GM18498 (cell line): ENCODE results near the gene NEK7.
A peak's percentile ranks its signal among the peaks of the same experiment; 100 is the strongest.

Experiments
- ATAC-seq: cut with Tn5 transposase; IDR thresholded peaks from one replicate; pipeline ENCODE4 v1.9.1; 2021; ENCODE audit warnings: mild to moderate bottlenecking, moderate library complexity; ENCODE audit not compliant: unreplicated experiment

Gene NEK7

DNA sequence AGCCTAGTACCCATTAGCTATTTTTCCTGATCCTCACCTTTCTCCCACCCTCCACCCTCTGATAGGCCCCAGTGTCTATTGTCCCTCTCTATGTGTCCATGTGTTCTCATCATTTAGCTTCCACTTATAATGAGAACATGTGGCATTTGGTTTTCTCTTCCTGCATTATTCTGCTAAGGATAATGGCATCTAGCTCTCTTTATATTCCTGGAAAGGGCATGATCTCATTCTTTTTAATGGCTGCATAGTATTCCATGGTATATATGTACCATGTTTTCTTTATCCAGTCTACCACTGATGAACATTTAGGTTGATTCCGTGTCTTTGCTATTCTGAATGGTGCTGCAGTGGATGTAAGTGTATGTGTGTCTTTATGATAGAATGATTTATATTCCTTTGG, 178.9 kb downstream of the NEK7 start:
- ATAC-seq, result no peak

DNA sequence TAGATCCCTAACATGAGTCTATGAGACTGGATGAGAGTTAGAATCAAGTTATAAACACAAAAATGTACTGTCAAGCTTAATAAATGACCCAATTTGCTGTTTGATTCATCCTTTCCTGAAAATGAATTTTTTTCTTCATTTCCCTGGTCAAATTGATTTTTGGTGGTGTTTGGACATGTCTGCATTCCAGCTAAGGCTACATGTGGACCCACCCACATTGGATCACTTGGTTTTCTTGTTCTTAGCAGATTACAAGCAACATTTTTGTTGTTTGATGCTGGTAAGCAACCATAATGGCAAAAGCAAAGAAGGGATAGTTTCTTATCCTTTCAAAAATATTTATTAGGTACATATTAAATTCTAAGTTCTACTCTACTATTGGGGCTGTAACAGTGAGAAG, 181.1 kb downstream of the NEK7 start:
- no peak for ATAC-seq

DNA sequence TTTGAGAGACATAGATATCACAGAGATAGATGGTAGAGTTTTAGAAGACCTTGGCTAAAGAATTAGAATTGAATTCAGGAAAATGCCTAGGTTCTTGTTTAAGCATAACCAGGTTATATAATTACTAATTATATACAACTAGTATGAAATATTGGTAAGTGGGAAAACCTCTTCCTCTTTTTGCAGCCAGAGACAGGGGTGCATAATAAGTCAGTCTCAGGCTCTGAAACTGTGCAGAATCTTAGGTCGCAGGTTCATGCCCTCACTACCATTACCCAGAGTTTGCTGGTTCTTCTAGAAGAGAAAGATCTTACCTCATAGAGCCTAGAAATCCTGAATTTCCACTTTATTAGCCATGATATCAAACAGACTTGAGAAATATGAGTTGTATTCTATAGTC, 183.3 kb downstream of the NEK7 start:
- ATAC-seq, result peak; percentile 52

DNA sequence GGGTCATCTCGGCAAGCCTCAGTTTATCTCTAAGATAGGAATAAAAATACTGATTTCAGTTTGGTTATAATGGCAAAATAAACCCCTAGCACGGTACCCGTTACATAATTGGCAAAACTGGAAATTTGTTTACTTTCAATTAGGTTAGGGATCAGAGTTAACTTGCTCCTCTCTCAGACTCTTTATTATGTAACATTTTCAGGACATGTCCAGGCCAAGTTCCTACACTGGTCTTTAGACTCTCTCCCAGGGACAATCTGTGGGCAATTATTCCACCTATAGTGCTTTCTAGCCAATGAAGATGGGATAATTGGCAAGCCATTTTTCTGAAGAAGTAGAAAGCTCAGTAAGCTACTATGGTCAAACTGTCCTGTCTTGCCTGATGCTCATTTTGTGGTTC, 189.4 kb downstream of the NEK7 start:
- ATAC-seq, result no peak

DNA sequence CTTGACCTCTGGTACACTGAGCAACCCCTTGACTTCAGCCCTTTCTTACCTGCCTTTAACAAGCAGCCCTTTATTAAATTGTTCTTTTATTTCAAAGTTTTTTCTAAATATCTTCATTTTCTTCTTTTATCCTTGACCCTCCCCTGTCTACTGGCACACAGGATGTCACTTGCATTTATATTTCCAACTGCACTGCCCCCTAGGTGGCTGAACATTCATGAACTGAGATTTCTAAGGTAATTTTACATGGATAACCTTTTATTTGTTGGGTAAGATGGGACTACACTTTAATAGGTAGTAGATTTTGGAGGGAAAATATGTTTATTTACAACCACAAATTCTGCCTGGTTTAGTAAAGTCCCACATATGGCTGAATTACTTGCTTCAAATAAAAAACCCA, 193.7 kb downstream of the NEK7 start:
- ATAC-seq, result no peak

DNA sequence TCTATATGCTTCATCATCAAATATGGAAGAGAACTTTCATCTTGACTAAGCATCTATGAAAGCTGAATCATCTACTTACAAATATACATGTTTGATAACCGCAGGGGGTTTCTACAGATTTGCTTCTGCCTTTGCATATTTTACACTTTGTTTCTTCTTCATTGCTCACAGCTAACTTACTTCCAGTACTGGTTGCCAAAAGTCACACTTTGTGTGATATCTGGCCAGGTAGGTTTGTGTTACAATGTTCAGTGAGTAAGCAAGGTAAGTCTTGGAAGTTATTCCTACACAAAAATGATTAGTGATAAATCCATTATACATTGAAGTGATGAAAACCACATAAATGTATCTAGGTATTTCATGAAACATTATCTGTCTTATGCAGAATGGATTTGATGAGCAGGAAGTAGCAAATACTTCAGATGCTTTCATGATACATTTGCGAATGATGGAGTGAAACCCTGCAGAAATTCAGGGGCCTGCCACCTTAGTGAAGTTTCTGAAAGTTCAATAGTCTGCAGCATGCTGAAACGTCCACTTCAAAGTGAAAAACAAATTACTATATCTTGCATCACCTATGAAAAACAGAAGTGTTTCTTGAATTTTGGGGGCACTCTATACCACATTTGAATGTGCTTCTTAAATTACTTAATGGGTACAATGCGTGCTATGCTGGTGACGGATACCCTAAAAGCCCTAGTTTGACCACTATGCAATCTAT, 196.3 kb downstream of the NEK7 start:
- ATAC-seq, result peak; percentile 87

DNA sequence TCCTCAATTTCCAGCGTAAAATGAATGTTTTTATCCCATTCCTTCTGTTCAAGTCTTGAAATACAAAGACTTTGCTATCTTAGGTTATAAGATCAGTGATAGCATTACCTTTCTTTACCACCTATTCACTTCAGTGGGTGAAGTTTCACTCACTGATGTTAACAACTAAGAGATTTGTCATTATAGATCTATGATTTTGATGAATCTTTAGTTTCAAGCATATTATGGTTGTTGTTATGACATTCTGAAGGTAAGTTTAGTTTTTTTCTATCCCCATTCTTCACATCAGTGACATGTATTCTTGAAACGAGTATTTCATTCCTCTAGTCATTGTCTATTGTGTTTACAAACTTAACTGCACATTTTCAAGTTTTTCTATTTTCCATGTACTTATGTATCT, 201.1 kb downstream of the NEK7 start:
- no peak for ATAC-seq

DNA sequence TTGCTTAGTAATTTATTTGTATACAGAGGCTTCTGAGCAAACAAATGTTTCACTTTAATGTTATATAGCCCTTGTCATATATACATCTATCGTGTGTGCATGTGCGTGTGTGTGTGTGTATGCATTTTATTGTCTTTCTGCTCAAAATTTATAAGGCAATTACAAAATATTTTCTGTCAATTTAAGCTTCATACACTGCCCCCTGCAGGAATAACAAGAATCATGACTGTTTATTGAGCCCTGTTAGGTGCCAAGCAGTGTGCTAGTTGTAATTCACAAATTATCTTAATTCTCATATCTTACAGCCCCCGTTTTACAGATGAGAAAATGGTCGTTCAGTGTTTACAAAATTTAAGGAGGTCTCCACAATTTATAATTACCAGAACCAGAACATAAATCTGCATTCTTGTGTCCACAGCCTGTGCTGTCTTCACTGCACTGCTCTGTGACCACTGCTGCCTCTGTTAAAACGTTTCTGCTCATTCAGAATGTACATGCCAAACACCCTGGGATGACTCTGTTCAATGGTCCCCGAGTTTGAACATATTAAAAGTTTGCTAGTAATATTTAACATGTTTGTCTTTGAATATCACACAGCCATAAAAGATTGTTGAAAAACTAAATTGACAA, 202.3 kb downstream of the NEK7 start:
- no peak for ATAC-seq

DNA sequence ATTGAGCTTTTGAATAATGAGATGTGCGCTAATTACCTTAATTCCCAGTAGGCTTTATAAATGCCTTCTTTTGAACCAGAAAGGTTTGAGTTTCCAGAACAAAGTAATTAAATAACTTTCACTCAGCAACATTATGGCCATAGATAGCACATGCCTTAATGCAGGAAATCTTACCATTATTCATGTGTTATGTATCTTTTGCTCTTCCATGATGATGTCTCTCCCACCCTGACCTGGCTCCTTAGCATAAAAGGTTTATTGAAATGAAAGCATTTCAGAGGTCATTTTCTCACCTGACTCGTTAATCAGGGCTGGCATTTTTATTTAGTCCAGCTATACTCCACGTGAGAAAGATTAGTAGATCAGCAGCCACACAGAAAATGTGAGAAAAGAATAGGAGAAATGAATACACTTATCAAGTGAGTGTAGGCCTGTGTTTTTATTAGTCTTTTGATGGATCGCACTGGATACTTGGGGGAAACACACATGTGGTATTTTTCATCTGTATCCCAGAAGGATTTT, 203.5 kb downstream of the NEK7 start:
- no peak for ATAC-seq

DNA sequence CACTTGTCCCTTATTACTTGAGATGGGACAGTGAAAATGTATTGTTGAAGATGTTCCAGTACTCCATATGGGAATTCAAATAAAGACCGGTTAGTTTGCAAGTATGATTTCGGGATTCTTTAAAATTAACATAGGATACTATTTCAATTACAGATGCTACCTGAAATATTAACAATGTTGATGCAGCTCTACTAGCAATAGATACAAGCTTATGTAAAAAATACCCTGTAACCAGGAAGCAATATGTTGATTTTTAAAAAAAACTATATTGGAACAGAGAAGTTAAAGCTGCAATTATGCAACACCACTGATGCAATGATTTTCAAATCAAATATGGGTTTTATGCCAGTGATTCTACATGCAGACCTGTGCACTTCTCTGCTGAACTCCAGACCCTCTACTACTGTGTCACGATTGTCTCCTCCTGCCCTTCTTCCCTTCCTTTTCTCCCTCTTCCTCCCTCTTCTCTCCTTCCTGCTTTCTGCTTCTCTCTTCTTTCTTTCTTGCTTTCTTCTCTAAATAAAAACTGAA, 204.5 kb downstream of the NEK7 start:
- no peak for ATAC-seq

DNA sequence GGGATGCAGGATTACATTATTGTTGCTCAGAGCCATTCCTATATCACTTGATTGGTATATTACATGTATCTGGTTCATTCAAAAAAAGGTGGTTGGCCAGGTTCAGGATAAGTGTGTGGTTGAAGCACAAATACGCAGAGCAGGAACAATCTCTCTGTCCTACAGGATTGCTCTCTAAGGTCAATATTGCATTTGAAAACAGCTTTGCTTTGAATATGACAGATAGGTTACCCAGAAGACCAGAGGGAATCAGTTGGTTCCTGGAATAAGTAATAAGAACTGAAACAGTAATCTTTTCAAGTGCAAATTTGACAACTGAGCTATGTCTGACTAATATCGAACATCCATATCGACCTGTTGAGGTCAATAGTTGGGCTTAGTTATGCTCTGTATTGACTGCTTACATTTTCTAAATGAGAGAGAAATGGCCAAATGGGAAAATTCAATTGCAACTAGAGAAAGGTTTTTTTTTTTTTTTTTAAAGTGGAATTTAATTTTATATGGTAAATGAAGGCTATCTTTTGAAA, 206.9 kb downstream of the NEK7 start:
- ATAC-seq, result no peak

DNA sequence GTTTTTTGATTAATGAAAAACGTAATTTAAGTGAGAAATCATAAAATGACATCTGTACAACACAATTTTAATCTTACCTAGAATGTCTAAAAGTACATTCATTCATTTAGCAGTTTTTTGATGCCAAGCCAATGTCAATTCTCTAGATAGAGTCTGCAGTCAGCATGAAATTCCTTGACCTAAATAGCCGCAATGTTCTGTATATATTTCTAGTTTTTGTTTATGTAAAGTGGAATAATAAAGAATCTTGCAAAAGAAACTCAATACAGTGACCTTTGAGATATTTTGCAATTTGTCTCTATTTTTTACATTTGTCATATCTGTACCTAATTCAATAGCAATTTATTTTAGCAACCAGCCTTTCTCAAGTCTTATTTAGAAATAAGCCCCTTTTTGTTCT, 207.7 kb downstream of the NEK7 start:
- no peak for ATAC-seq

DNA sequence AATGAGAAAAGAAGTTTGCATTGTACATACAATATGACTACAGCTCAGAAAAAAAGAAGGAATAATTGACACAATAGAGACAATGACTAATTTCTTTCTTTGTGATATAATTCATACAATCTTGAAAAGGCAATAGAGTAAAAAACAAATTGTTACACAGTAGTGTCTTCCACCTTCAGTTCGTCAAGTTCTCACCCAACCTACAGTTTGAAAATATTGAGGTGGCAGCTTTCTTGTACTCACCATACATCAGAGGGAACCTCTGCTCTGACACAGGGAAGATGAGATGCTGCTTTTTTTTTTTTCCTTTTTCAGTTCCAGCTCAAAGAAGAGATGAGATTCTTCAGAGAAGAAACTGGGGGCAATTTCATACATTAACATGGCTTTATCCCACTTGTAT, 210.5 kb downstream of the NEK7 start:
- no peak for ATAC-seq

DNA sequence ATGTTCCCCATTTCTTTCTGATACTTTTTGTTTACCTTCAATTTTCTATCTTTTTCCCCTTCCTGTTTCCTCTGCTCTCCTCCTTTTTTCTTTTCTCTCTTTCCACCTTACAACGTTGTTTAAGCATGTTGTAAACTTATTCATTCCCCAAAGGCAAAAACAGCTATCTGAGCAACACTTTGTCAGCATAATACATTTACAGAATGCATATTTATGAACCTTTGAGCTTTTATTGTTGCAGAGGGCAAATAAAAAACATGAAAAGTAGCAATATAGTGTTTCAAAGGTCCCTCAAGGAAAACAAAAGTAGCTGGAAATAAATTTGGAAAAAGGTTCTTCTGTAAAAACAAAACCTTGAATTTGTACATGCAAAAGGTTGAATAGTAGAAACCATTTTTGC, 214.2 kb downstream of the NEK7 start:
- ATAC-seq, result no peak
